ENCODE data around the gene C3orf70.

Gene C3orf70

DNA sequence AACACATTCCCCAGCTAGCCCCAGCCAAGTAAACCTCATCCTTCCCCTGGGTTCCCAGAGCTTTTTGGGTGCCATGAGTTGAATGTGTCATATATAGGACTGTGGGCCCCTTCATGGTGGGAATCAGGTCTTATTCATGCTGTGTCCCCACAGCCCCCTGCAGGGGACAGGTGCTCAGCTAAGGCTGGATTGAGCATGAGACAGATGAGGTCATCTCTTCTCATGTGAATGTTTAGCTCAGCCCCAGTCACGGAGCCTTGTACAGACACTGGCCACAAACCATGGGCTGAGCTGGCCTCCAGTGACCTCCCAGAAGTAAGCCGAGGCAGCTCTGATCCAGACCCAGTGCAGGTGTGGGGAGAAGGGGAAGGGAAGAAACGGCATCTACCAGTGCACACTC is 70.7 kb downstream of the C3orf70 start:
- DNase-seq = no peak

DNA sequence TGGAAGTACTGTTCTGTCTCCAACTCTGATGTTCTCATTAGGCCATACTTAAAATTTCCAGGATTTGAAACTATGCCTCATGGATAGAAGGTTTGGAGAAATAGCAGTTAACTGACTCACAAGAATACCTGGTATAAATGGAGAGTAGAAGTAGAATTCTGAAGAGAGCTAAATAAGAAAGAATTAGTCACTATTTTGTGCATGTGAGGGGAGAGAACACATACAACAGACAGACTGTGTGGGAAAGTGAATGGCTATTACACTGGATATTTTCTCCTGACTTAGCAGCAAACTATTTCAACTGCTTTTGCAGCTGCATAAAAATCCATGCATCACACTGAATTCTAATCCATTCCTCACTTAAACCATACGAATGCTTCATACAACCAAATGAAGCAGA is 71.3 kb downstream of the C3orf70 start:
- DNase-seq = no peak

DNA sequence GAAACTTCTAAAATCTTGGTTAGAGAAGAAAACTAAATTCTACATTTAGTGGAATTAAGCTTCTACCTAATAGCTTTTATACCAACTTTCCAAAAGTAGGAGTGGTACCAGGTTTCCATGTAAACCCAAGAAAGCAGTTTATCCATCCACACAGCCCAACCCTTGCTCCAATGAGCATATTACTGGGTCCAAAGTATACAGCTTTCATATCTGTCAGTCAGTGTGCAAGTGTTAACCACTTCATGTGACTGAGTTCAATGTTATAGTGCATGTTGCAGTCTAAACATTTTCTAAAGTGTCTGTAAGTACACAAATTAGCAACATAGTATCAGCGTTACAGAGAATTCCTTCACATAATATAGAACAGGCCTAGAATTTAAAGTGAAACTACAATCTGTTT is 73.2 kb downstream of the C3orf70 start:
- no peak for DNase-seq

DNA sequence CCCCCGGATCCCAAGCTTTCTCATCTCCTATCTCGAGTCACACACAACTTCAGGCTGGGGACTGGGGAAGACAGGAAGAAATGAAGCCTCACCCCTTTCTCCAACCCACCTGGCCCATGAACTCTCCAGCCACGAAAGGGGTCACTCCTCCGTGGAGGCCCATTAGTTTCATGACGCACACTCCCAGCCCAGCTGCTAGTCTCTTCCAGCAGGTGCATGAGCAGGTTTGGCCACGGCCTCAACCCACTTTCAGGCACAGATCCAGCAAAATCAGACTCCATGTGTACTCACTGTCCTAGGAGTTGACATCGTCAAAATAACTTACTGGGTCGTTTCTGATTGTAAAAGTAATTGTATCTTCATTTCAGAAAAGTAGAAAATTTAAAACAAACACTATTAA is 76.6 kb downstream of the C3orf70 start:
- DNase-seq = no peak

DNA sequence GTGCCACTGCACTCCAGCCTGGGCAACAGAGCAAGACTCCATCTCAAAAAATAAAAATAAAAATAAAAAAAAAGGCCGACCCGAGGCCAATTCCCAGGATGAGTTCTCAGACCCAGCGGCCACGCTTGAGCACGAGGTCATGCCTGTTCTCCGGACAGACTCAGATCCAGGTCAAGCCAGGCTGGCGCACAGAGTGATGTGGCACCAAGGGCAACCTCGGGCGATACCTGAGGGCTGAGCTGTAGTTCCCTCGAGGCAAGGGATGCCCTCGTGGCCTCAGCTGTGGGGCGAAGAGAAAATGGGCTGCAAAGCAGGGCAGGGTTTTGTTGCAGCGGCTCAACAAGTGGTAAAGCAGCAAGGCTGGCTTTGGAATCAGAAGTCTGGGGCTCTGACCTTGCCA is 77.3 kb downstream of the C3orf70 start:
- DNase-seq = no peak

DNA sequence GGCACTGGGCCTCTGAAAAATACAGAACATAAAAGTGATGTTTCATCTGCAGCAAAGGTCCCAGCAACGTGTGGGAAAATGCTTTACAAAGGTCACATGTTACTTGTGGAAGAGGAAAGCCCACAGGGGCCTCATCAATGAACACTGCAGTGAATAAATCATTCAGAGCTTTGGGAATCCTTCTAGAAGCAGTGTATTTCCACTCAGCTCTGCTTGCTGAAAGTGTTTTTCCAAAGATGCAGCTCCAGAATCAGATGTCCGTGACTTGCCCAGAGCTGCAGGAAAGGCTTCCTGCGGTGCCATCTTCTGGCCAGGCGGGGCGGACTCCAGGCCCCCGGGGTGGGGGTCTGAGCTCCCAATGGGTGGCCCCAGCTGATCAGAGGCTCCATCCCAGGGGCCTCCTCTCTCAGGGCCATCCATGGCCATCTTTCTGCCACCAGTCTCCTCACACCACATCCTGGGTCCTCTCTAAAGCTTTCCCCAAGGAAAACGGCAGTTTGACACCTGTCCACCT is 81.5 kb downstream of the C3orf70 start:
- DNase-seq = no peak

DNA sequence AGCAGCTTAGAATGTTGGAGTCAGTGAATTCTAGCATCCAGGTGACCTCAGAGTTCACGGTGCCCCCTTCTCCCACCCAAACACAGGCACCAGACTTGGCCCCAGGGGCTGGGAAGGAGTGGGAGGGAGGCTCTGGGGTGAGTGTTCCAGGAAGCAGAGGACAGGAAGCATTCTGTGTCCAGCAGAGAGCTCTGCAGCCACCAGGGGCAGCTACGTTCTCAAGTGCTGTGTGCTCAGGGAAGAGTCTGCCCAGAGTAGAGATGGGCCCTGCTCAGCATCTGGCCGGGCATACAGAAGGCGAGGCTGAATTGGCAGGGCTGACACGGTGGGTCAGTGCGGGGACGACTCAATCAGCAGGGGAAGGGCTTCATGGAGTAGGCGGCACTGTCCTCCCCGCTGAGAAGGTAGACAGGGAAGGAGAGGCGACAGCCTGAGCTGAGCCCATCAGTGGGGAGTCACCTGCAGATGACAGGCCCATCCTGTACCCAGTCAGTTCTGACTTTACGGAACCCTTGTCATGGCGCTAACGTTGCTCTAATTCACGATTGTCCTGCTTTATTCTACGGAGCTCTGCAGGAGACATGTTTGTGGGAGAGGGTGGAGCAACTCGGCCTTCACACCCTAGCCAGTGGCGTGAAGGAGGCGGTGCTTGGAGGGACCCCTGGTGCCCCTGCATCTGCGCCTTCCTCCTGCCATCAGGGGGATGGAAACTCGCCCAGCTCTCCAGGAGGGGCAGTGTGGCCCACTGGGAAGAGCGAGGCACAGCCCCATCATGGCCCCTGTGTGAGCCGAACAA is 82.2 kb downstream of the C3orf70 start:
- no peak for DNase-seq

DNA sequence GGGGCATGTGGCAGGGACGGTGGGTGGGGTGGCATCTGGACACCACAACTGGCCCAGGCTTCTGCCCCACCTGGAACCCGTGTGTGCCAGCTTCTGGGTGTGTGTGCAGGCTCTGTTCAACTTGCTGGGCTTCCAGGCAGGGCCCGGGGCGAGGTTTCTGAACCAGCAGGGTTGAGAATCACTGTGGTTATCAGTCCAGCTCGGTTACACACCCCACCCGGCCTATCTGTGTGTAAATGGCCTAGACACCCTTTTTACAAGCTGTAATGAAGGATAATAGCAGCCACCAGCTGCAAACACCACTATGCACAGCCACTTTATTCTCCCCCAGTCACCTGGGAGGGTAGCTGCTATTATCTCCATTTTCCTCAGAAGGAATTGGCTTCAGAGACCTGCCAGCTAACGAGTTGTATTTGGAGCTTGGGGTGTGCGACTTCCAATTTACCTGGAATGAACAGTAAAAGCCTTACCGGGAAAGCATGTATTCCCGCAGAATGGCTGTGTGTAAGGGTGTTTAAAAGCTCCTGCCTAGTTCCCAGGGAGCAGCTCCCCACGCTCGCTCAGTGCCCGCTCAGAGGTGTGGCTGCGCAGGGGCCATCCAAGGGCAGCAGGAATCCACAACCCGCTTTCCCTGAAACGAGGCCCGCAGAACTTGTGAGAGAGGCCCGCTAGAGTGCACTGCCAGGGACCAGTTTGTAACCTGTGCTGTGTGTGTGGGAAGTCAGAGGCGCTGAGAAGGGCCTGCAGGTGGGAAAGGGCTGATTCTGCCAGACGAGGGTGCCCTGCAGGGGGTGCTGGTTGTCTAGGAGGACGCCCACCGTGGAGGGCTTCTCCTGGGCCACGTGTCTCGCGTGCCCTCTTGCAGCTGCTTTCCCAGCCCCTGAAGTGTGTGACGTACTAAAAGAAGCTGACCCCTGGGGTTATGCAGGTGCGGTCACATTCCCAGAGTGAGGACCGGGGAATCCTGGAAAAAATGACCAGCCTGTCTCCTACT is 83.5 kb downstream of the C3orf70 start:
- no peak for DNase-seq

DNA sequence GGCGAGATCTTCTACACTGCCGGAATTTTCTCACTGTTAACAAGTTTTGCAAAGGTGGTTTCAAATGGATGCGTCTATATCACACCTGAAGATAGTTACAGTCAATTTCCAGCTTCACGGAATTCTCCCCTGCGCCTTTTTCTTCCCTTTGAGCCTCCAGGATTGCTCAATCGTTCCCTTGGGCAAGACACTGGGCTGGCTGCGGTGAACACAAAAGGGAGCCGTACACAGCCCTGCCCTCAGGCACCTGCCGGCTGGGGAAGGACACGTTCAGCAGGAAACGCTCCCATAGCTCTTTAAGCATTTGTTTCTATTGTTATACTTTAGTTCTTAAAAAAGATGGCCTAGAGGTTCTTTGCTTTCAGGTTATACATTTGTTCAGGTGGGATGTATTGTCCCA is 85.7 kb downstream of the C3orf70 start:
- DNase-seq = no peak

DNA sequence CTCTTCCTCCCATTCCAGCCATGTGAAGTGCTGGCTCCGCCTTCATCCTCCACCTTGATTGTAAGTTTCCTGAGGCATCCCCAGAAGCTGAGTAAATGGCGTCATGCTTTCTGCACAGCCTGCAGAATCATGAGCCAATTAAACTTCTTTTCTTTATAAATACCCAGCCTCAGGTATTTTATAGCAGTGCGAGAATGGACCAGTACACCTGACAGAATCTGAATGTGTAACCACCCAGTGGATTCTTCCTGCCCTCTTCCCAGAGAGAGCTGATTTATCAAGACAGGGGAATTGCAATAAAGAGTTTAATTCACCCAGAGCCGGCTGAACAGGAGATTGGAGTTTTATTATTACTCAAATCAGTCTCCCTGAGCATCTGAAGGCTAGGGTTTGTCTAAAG is 86.6 kb downstream of the C3orf70 start:
- no peak for DNase-seq

DNA sequence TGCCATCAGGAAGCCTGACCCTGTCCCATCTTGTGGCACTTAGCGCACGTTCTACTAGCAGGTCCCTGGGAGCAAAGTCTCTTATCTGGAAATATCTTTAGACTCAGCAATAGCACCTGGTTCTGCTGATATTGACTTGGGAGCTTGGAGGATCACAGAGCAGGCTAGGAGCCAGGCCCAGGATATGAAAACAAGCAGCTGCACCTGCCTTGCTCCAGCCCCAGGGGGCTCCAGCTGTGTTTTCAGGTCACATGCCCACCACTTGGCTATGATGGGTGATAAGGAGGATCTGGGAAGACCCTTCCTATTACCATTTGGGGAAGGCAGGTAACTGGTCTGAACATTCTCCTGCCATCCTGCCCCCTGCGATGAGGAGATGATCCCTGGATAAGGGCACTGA is 87.8 kb downstream of the C3orf70 start:
- no peak for DNase-seq

DNA sequence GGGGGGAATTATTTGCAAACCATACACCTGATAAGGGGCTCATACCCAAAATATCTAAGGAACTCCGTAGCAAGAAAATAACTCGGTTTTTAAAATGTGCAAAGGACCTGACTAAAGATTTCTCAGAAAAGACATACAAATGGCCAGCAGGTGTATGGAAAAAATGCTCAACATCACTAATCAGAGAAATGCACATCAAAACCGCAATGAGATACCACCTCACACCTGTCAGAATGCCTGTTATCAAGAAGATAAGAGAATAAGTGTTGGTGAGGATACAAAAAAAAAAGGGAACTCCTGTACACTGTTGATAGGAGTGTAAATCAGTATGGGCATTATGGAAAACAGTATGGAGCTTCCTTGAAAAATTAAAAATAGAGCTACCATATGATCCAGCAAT is 89.4 kb downstream of the C3orf70 start:
- no peak for DNase-seq

DNA sequence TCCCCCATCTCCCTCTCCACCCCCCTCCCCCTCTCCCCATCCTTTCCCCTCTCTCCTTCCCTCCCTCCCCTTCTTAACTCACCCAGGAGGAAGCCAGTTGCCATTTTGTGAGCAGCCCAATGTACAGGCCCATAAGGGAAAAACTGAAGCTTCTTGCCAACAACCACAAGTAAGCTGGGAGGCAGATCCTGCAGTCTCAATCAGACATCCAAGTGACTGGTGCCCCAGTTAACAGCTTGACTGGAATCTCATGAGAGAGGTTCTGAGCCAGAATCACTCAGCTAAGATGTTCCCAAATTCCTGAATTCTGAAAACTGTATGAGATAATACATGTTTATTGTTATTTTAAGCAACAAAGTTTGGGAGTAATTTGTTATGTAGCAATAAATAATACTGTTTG is 90.7 kb downstream of the C3orf70 start:
- DNase-seq = no peak

DNA sequence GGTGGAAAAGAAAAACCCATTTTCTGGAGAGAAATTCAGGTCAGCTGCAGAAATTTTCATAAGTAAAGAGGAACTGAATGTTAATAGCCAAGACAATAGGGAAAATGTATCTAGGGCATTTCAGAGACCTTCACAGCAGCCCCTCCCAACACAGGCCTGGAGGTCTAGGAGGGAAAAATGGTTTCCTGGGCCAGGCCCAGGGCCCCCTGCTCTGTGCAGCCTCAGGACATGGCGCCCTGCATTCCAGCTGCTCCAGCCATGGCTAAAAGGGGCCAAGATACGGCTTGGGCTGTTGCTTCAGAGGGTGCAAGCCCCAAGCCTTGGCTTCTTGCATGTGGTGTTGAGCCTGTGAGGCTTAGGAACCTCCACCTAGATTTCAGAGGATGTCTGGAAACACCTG is 92.2 kb downstream of the C3orf70 start:
- no peak for DNase-seq

DNA sequence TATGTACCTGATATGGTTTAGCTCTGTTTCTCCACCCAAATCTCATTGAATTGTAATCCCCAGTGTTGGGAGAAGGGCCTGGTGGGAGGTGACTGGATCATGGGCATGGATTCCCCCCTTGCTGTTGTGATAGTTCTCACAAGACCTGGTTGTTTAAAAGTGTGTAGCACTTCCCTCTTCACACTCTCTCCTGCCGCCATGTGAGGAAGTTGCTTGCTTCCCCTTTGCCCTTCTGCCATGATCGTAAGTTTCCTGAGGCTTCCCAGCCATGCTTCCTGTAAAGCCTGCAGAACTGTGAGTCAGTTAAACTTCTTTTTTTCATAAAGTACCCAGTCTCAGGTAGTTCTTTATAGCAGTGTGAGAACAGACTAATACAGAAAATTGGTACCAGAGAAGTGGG is 93.1 kb downstream of the C3orf70 start:
- no peak for DNase-seq

DNA sequence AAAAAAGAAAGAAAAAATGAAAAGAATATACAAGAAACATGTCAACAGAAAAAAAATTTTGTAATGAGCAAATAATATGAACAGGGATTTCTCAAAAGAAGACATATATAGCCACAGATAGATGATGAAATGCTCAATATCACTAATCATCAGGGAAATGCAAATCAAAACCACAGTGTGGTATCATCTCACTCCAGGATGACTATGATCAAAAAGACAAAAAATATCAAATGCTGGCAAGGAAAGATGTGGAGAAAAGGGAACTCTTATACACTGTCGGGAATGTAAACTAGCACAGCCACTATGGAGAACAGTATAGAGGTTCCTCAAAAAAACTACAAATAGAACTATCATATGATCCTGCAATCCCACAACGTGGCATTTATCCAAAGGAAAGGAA is 94.1 kb downstream of the C3orf70 start:
- no peak for DNase-seq

DNA sequence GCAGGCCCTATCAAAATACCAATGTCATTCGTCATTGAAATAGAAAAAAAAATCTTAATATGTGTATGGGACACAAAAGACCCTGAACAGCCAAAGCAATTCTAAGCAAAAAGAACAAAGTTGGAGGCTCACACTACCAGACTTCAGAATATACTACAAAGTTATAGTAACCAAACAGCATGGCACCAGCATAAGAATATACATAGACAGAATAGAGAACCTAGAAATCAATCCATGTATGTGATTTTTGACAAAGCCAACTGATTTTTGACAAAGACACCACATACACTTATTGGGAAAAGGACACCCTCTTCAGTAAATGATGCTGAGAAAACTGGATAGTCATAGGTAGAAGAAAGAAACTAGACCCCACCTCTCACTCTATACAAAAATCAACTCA is 95.0 kb downstream of the C3orf70 start:
- no peak for DNase-seq

DNA sequence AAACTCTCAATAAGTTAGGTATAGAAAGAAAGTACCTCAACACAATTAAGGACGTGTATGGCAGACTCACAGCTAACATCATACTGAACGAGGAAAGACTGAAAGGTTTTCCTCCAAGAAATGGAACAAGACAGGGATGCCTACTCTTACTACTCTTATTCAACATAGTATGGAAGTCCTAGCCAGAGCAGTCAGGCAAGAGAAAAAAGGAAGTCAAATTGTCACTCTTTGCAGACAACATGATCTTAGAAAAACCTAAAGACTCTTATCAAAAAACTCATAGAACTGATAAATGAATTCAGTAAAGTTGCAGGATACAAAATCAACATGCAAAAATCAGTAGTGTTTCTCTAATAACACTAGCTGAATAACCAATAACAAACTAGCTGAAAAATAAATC is 96.0 kb downstream of the C3orf70 start:
- DNase-seq = no peak

DNA sequence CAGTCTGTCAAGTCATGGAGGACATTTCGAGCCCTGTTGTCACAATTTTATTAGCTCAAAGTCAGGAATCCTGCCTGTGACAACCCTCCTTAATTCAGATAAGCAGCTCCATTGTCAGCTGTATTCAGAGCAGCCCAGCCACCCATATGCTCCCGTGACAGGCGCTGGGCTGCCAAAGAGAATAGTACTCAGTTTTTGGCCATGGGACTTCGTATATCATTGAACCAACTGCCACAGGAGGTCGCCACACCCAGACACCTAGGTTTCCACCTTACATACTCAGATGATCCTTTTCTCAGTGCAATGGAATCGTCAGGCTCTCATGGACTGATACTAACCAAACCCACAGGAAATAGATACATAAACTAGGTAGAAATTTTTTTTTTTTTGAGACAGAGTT is 100.2 kb downstream of the C3orf70 start:
- no peak for DNase-seq

DNA sequence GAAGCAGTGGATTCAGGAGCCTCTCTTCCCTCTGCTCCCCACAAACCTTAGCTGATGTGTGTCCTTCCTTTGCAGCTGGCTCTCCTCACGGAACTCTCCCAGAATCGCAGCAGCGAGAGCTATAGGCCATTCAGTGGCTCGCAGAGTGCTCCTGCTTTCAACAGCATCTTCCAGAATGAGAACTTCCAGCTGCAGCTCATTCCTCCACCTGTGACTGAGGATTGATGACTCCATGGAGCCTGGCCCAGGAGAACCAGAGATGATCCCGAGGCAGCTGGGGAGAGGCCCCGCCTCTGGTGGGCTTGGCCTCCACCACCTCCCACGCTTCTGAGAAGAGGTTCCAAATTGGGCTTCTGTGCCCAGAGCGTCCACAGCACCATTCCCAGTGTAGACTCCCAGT is 101.1 kb downstream of the C3orf70 start:
- no peak for DNase-seq

DNA sequence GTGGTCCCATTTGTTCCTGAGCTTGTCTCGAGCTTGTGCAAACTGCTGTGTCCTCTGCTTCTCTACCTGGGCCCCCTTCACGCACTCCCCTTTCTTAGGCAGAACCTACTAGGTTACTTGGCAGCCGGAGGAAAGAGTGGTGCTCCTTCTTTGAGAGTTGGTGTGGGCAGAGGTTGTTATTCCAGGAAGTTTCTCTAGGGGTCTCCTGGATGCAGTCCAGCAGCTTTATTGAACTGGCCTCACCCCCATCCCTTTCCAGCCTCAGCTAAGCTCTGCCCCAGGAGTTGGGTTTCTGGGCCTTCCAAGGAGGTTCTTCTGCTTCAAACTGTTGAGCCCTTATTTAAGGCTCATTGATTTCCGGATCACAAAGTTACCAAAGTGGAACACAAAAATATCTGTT is 103.2 kb downstream of the C3orf70 start:
- no peak for DNase-seq

DNA sequence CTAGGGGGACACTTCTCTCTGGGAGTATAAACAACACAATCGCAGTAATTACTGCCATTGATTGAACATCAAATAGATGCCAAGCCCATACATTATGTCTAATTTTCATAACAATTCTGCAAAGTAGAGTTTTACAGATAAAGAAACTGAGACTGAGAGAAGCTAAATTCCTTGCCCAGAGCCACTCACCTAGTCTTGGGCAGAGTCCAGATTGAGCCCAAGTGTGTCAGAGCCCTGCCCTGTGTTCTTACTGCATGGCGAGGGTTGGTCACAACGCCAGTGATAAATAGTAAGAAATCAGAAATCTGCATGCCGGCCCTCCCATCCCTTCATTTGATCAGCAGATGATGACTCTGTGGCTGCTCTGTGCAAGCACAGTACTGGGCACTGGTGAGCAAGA is 106.3 kb downstream of the C3orf70 start:
- DNase-seq = no peak

DNA sequence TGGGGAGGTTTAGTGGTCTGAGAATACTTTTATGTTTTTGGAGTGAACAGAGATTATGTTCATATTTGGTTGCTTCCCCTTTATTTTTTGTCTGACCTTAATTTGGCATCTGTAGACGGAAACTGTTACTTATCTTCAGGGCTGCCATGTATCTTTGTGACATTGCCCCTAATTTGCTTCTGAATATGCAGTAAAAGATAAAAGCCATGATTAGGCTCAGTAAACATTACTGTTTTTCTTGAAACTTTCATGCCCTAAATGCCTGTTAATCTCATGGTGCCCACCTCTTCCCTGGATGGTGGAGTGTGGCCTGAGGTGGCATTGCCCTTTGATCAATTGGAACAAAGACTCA is 106.7 kb downstream of the C3orf70 start:
- DNase-seq = no peak

Measured in CD4-positive, alpha-beta T cell treated with Interleukin-4 for 4 hours (primary cell).